ENCODE results near the gene SH2B3.
"Not testable (repeated sequence)": the region's sequence is repeated elsewhere in the genome, so short reads cannot be mapped to it uniquely, and the experiment has no call there.

SH2B3 gene

DNA sequence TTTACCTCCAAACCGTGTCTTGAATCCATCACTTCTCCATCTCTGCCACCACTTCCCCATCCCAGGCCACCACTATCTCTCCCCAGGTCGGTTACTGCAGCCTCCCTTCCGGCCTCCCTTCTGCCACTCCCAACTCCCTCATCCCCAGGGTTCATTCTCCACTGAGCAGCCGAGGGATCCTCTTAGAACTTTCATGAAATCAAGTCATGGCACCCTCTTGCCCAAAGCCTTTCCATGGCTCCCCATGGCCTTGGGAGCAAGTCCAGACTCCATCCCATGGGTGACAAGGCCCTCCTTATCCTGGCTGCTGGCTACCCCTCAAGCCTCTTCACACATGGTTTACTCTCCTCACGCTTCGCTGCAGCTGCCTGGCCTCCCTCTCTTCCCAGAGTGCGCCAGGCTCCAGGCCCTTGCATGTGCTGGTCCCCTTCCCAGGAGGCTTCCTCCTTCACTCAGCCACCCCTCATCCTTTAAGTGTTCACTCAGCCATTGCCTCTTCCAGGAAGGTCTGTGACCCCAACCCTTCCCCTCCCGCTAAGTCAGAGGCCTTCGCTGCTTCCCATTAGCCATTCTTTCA, 17.9 kb upstream of the SH2B3 start:
- peak; percentile 19 for DNase-seq

DNA sequence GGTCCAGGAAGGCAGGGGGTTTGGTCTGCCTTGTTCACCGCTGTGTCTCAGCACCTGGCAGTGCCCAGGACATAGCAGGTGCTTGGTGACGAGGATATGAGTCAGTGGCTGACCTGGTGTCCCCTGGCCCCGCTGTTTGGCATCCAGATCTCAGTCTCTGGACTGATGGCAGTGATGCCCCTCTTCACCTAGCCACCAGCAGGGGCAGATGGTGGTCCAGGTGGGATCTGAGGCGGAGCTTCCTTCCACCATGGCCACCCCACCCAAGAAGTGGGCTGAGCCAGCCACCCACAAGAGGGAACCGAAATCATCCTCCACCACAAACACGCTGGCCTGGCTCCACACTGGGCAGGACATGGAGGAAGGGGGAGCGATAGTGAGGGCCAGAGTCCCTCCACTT, 16.1 kb upstream of the SH2B3 start:
- no peak for DNase-seq

- DNase-seq = no peak
Observed at GRCh38 chr12:111390910-111391309, 14.8 kb upstream of the SH2B3 start.

- no peak for DNase-seq
Observed at GRCh38 chr12:111393700-111394300, 11.9 kb upstream of the SH2B3 start.

- DNase-seq = no peak
Observed at GRCh38 chr12:111394480-111394879, 11.2 kb upstream of the SH2B3 start.

- DNase-seq = no peak
Observed at GRCh38 chr12:111395336-111396187, 10.2 kb upstream of the SH2B3 start.

DNA sequence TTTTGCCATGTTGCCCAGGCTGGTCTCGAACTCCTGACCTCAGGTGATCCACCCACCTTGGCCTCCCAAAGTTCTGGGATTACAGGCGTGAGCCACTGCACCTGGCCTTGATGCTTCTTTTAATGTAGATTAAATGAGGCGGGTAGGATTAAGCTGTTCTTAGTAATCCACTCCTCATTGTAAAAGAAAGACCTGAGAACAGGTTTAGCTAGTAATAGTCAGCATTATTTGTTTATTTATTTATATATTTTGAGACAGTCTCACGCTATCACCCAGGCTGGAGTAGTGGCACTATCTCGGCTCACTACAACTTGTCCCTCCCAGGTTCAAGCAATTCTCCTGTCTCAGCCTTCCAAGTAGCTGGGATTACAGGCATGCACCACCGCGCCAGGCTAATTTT, 9.5 kb upstream of the SH2B3 start:
- not testable (repeated sequence) for DNase-seq

GRCh38 chr12:111396726-111397445, 8.8 kb upstream of the SH2B3 start:
- peak; percentile 72 for DNase-seq

GRCh38 chr12:111398530-111398929, 7.2 kb upstream of the SH2B3 start:
- DNase-seq = no peak

GRCh38 chr12:111399741-111400404, 5.8 kb upstream of the SH2B3 start:
- DNase-seq = not testable (repeated sequence)

DNA sequence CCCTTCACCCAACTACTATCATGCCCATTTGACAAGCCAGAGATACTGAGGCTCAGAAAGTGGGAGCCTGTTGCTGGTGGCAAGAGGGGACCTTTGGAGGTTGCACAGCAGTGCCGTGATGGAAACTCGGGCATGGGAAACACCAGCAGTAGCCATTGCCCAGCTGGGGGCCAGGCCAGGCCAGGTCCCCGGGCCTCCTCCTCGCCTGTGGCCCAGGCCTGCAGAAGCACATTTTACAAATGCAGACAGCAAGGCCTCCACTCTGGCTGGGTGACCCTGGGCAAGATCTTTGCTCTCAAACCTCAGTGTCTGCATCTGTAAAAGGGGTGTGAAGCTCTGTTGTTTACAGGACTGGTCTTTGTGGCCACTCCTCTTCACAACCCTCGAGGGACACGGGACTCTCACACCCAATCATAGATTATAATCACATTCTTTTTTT, 4.5 kb upstream of the SH2B3 start:
- no peak for DNase-seq

DNA sequence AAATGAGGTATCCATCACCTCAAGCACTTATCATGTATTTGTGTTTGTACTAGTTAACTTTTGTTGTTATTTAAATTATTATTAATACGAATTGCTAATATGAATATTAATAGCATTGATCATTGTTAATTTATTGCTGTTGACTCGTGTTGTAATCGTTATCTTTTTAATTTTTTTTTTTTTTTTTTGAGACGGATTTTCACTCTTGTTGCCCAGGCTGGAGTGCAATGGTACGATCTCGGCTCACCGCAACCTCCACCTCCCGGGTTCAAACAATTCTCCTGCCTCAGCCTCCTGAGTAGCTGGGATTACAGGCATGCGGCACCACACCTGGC, 3.3 kb upstream of the SH2B3 start:
- DNase-seq = not testable (repeated sequence)

DNA sequence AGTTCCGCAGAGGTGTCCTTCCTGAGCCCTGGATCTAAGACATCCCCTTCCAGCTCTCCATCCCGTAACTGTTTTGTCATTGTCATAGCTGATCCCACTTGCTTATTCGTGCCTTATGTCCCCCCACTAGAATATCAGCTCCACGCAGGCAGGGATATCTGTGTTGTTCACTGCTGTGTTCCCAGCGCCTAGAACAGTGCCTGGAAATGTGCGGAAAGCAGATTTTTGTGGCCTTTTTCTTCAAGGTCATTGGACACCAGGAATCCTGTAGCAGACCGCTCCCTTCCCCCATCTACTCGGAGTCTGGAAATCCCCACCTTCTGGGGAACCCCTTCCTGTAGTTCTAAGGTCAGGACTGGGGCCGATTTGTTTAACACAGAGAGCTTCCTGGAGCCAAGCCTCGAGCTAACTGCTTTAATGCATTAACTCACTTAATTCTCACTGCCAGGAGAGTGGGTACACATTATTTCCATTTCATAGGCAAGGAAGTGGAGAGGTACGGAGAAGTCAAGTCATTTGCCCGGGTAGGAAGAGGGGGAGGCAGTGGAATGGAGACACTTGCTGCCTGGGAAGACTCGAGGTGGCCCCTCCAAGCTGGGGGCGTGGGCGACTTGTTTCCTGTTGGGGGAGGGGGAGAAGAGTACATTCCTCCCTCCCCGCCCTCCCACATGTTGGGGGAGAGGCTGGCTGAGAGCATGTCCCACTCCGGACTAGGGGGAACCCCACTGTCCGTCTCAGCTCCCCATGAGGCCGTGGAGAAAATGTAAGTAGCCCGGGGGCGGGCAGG, 1.2 kb upstream of the SH2B3 start:
- no peak for DNase-seq

DNA sequence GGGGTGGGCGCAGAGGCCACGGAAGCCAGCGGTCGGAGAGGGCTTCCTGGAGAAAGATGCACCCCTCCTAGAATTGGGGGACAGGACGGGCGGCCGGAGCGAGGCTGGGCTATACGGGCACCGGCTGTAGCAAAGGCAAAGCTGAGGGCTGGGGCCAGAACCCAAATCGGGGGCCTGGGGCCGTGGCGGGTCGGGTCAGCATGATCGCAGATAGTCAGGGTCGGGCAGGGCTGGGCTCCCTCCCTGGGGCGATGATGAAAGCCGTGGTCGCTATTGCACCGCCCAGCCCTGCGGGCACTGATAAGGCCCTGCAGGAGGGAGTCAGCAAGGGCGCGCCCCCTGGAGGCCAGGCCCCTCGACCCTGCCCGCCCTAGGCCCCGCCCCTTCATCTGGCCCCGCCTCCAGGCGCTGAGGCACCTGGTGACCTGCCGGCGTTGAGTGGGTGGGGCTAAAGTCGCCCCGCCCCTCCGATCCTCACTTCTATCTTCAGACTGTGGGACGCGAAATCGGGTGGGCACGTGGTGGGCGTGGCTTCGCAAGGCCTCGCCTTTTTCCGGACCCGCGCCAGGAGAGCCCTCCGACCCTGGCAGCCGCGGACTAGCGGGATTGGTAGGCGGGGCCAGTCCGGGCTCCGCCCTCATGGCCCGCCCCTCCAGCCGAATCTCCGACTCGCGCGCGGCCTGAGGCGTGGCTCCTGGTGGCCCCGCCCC, 419 bp upstream of the SH2B3 start:
- DNase-seq = peak; percentile 95

DNA sequence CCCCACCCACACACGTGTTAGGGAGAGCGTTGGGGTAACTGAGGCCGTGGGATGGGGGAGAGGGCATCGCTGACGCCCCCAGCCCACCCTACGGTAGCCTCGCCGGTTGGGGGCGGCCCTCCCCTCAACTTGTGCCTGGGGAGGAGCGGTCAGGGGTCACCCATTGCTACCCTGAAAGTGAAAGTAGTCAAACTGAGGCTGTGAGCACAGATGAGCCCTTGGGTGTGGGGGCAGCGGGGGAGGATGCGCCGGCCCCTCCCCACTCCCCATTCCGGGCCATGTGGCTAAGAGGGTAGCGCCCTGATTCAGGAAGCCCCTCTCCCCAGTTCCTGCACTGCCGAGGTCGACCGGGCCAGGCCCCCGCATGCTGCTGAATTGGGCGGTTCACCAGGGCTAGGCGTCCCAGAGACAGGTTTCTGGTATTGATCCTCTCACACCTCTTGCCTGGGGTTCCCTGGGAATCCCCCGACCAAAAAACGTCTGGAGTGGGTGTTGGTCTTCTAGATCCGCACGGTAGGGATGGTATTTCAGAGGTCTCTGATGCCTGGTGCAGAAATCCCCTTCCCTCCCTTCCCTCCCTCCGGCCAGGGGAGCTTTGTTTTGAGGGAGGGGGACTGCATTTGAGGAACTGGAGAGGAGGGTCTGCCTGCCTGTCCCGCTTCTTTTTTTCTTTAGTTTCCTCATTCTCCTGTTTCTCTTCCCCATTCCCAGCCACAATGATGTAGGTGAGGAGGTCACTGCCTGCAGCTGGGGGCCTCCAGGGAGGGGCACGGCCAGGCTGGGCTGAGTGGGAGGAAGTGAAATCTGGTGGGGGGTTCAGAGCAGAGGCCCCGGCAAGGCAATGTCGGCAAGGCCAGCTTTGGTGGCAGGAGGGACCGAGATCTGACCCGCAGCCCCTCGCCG, 1.0 kb downstream of the SH2B3 start:
- no peak for DNase-seq

GRCh38 chr12:111407377-111408115, 1.8 kb downstream of the SH2B3 start:
- no peak for DNase-seq

GRCh38 chr12:111408116-111408440, 2.4 kb downstream of the SH2B3 start:
- DNase-seq = no peak

DNA sequence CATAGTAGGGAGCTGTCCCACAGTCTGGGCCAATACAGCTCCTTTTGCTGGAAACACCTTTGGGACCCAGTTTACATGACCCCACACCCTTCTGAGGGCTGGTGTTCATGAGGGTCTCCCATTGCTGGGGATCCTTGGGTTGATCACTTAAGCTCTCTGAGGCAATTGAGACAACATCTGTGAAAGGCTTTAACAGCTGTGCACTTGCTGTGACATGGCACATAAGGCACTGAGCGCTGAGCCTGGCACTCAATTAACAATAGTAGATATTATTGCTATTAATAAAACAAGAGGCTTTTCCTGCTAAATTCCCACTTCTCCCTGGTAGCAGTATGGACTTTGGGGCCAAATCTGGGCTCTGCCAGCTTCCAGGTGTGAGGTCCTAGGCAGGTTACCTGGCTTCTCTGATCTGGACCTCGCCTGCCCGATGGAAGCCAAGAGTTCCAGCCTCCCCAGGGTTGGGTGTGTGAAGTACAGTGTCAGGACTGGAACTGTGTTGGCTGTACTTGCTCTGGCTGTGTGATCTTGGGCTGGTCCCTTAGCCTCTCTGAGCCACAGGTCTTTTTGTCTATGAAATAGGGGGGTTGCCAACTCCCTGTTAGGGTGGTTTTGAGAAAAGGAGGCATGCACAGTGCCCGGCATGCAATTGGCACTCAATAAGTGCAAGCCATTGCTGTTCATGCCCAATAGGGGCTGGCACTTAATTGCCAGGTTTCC, 3.1 kb downstream of the SH2B3 start:
- no peak for DNase-seq

DNA sequence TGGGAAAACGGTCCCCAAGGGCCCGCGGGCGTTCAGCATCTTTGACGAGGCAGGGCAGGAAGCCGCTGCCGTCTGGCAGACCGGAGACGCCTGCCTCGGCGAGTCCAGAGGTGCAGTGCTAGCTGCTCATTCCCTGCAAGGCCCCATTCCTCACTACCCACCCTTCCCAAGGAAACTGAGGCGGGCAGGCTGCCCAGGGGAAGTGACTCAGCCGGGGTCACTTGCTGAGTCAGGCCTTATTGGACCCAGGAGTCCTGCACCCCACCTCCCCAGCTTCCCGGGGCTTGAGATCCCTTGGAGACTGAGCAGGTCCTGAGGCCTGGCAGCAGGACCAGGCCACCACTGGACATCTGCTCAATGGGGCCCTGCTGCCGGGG, 3.7 kb downstream of the SH2B3 start:
- peak; percentile 51 for DNase-seq

All from NCI-H2171 treated with DMSO at 0.1 percent for 48 hours (cell line).